PFSK-1 (cell line): ENCODE measurements around the gene OSM.

Source experiments
- POLR2AphosphoS5 ChIP-seq: IDR thresholded peaks from 2 replicates; pipeline ENCODE4 v1.6.1; 2012; ENCODE audit warnings: low read depth, mild to moderate bottlenecking, control low read depth, low read length, moderate library complexity
- SIN3A ChIP-seq: IDR thresholded peaks from 2 replicates; pipeline ENCODE4 v1.6.1; 2012; ENCODE audit warnings: mild to moderate bottlenecking, low read length, moderate library complexity, borderline replicate concordance; ENCODE audit not compliant: insufficient read depth

DNA sequence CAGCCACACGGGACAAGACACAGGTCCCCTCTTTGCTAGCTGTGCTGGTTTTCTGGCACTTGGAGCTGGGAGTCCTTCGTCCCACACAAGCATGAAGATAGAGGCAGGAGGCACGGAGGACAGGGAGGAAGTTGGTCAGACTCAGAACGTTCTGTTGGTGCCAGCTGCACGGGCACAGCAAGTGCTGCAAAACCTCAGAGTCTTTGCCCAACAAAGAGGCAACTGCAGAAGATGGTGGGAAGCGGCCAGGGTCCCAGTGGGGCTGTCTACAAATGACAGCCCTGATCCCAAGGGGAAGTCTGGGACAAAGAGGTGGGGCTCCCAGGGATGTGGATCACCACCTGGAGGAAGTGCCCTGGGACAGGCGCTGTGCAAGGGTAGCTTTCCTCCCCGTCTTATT lies 9.4 kb upstream of the OSM start:
- TF ChIP-seq POLR2AphosphoS5 (no peak), SIN3A (no peak)
